Suprapubic skin (tissue), 4 donors: ENCODE data around the gene KCNT1. TPM values are rescaled to one million over a fixed set of nuclear protein-coding genes. Genes with fewer than 3 reads are reported as not detected.

Source experiments
- DNase-seq, 2 donors: peaks; one replicate each; pipeline ENCODE4 v3.0.0-alpha.2; 2019; ENCODE audit warnings: low spot score in 2 of 2
- H3K27ac ChIP-seq: fragments of 200-600 bp; sonication (generic); one replicate; pipeline ENCODE4 v1.5.1; 2019
- H3K27me3 ChIP-seq: fragments of 200-600 bp; sonication (generic); one replicate; pipeline ENCODE4 v1.5.1; 2019
- H3K36me3 ChIP-seq: fragments of 200-600 bp; sonication (generic); one replicate; pipeline ENCODE4 v1.5.1; 2019
- H3K4me1 ChIP-seq: fragments of 200-600 bp; sonication (generic); one replicate; pipeline ENCODE4 v1.5.1; 2019
- H3K4me3 ChIP-seq: fragments of 200-600 bp; sonication (generic); one replicate; pipeline ENCODE4 v1.5.1; 2019; ENCODE audit warnings: mild to moderate bottlenecking
- H3K9me3 ChIP-seq: fragments of 200-600 bp; sonication (generic); one replicate; pipeline ENCODE4 v1.5.1; 2019
- EP300 ChIP-seq: sonication (generic); formaldehyde crosslinking; IDR thresholded peaks from one replicate; pipeline ENCODE4 v1.6.1; 2017; ENCODE audit warnings: antibody characterized with exemption
- POLR2A ChIP-seq, 2 donors: fragments of 450-650 bp; IDR thresholded peaks; one replicate each; pipeline ENCODE4 v1.6.1; 2017; ENCODE audit warnings: antibody characterized with exemption in 2 of 2, mild to moderate bottlenecking in 2 of 2, moderate library complexity in 2 of 2
- POLR2AphosphoS5 ChIP-seq, 3 donors: sonication (generic); formaldehyde crosslinking; IDR thresholded peaks; one replicate each; pipeline ENCODE4 v1.6.1; 2017; ENCODE audit warnings: antibody characterized with exemption in 3 of 3
- WGBS: methylation state at CpG from one replicate; pipeline ENCODE4 v1.1.5; 2018; 5-methylcytosine and 5-hydroxymethylcytosine counted together
- total RNA-seq, 4 donors: library from RNA; depleted of rRNA; stranded (reverse); fragments of >200 nt; gene quantifications; one replicate each; pipeline ENCODE4 v1.1.0, GENCODE V29; 2016
- TF ChIP-seq, protein P1 (sequence below), 2 donors: fragments of 200-600 bp in 1 of 2; fragments of 450-650 bp in 1 of 2; sonication (generic) in 1 of 2; IDR thresholded peaks; one replicate each; pipeline ENCODE4 v1.5.1; 2016 to 2019; ENCODE audit warnings: antibody characterized with exemption in 2 of 2, mild to moderate bottlenecking in 1 of 2, moderate library complexity in 1 of 2

The KCNT1 gene
- total RNA-seq, 4 donors from 2014 or later, result 0.10 to 0.23 TPM; not detected in 2

DNA sequence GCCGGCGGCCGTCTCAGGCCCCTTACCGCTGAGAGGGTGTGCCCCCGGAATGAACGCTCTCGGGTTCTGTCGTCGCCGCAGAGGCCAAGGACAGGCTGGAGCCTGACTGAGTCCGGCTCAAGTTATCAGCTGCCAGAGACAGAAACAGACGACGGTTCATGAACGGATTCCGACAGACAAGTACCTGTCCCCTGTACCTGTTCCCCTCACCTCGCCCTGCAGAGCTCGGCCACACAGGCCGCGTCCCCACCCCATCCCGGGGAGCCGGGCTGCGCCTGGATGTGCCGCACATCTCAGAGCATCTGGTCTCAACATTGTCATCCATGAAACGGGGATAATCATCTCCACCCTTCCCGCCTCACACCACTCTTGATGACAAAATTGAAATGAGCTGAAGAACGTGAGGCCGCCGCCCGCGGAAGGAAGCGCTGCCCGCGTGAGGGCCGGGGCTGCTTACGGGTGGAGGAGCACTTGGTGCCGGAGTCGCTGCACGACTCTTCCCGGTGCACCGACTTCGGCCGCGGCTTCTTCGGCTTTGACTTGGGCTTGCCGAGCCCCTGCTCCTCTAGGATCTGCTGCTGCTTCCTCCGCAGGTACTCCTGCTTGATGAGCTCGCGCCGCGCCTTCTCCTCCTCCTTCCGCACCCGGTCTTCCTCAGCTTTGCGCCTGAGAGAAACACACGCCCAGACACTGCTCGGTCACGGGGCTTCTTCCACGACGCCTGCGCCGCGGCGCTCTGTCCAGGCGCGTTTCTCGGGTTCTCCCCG is 116.1 kb downstream of the KCNT1 start:
- TF ChIP-seq, protein P1, sequence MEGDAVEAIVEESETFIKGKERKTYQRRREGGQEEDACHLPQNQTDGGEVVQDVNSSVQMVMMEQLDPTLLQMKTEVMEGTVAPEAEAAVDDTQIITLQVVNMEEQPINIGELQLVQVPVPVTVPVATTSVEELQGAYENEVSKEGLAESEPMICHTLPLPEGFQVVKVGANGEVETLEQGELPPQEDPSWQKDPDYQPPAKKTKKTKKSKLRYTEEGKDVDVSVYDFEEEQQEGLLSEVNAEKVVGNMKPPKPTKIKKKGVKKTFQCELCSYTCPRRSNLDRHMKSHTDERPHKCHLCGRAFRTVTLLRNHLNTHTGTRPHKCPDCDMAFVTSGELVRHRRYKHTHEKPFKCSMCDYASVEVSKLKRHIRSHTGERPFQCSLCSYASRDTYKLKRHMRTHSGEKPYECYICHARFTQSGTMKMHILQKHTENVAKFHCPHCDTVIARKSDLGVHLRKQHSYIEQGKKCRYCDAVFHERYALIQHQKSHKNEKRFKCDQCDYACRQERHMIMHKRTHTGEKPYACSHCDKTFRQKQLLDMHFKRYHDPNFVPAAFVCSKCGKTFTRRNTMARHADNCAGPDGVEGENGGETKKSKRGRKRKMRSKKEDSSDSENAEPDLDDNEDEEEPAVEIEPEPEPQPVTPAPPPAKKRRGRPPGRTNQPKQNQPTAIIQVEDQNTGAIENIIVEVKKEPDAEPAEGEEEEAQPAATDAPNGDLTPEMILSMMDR (IDR thresholded peaks at IDR 0.05), result no peak
- TF ChIP-seq POLR2A (IDR thresholded peaks at IDR 0.05) (no peak), EP300 (no peak), POLR2AphosphoS5 (IDR thresholded peaks at IDR 0.05) (no peak)
- WGBS, result 97% methylated on average over 65 of the region's 66 CpGs
- peak in 1 of 2 donors; percentile 56 for DNase-seq
- no peaks in the 10 kb centered on the region for H3K27me3 ChIP-seq
- H3K36me3 ChIP-seq, result peaks cover 96% of the 10 kb centered on the region
- no peak overlapping the region for H3K27ac ChIP-seq
- H3K9me3 ChIP-seq, result no peaks in the 10 kb centered on the region
- H3K4me1 ChIP-seq, result no peaks in the 10 kb centered on the region
- H3K4me3 ChIP-seq, result no peak overlapping the region

DNA sequence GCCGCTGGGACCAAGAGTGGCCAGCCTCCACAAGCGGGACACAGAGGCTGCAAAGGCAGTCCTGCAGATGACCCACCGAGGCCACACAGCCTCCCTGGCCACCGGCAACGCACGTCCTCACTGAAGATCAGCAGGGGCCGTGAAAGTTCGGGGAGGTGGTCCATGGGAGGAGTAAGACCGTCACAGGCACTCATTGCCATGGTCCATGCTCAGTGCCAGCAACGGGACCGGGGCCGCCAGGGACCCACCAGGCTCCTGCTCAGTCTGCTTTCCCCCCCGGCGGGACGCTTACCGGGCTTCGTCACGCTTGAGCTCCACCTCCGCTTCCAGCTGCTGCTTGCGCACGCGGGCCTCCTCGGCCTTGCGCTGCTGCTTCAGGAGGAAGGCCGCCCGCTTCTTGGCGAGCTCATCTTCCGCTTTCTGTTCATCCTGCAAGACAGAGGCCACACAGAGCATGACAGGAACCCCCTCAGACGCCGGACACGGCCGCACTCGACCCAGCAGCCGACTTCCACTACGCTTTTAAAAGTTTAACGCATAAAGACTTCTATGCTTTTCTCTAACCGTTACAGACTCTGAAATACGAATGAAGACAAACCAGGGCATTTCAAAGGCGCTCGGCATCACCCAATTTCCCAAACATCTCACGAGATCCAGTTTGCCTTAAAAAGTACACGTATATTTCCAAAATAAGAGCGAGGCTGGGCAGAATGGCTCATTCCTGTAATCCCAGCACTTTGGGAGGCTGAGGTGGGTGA is 116.9 kb downstream of the KCNT1 start:
- Histone ChIP-seq H3K27ac (no peak overlapping the region), H3K9me3 (no peaks in the 10 kb centered on the region), H3K36me3 (peaks cover 96% of the 10 kb centered on the region), H3K27me3 (no peaks in the 10 kb centered on the region), H3K4me3 (no peak overlapping the region), H3K4me1 (no peaks in the 10 kb centered on the region)
- TF ChIP-seq, protein P1 (IDR thresholded peaks at IDR 0.05), result no peak
- peak; percentile 57 to 60 for DNase-seq
- 94% methylated on average over 37 of the region's 43 CpGs for WGBS

DNA sequence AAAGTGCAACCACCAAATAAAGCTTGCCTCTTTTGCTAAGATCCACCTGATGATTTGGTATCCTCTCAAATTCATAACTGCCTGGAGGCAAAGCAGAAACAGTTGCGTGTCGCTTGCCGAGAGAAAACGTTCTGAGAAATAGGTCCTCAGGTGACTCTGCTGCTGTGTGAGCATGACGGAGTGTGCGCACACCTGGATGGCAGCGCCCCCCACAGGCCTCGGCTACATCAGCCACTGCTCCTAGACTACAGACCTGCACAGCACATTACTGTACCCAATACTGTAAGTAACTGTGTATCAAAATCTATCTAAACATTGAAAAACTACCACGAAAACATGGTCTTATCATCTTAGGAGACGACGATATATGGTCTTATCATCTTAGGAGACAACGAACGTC is 117.9 kb downstream of the KCNT1 start:
- Histone ChIP-seq H3K36me3 (peaks cover 94% of the 10 kb centered on the region), H3K4me1 (no peaks in the 10 kb centered on the region), H3K9me3 (no peaks in the 10 kb centered on the region), H3K27me3 (no peaks in the 10 kb centered on the region), H3K27ac (no peak overlapping the region), H3K4me3 (no peak overlapping the region)
- 91% methylated on average over 13 of the region's 13 CpGs for WGBS
- DNase-seq, result peak; percentile 11 to 35
- TF ChIP-seq, protein P1 (IDR thresholded peaks at IDR 0.05), result no peak
- no peak for TF ChIP-seq POLR2AphosphoS5 (IDR thresholded peaks at IDR 0.05)
- TF ChIP-seq POLR2A (IDR thresholded peaks at IDR 0.05), result no peak
- TF ChIP-seq EP300, result no peak

DNA sequence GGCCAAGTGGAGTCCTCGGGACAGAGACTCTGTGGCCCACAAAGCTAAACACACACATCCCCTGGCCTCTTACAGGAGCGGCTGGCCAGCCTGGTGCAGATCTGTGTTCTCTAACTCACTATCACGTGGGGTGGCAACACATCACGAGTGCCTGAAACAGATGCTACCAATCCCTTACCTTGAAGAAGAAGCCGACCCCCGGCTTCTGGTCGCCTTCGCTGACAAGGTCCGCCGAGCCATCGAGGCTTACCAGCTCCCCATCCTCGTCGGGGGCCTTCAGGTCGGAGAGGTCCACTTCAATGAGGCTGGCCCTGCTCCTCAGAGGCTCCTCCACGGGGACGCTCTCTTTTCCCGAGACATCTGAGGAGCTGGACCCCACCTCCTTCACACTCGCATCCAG is 118.7 kb downstream of the KCNT1 start:
- no peaks in the 10 kb centered on the region for H3K4me1 ChIP-seq
- H3K4me3 ChIP-seq, result no peak overlapping the region
- peak in 1 of 2 donors; percentile 59 for DNase-seq
- TF ChIP-seq, protein P1 (IDR thresholded peaks at IDR 0.05), result no peak
- no peak for TF ChIP-seq EP300
- no peak for TF ChIP-seq POLR2A (IDR thresholded peaks at IDR 0.05)
- TF ChIP-seq POLR2AphosphoS5 (IDR thresholded peaks at IDR 0.05), result no peak
- no peaks in the 10 kb centered on the region for H3K27me3 ChIP-seq
- H3K9me3 ChIP-seq, result no peaks in the 10 kb centered on the region
- H3K27ac ChIP-seq, result no peak overlapping the region
- 96% methylated on average over 13 of the region's 18 CpGs for WGBS
- peaks cover 90% of the 10 kb centered on the region for H3K36me3 ChIP-seq

DNA sequence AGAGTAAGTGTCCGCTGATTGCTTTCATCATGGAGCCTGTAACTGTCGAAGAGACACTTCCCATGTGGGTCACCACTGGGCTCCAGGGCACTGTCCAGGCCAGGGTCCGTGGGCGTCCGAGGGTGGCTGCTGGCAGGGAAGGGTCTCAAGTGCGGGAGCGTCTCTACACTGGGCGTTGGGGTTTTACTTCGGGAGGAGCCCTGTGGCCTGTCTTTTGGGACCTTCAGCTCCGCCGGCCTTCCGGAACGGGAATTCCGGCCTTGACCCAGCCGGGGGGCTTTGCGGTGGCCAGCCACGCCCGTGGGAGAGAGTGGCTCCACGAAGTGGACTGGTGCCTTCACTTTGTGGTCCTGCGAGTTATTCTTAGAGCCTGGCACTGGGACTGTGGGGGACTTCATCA is 119.1 kb downstream of the KCNT1 start:
- no peak overlapping the region for H3K4me3 ChIP-seq
- H3K36me3 ChIP-seq, result peaks cover 88% of the 10 kb centered on the region
- H3K9me3 ChIP-seq, result no peaks in the 10 kb centered on the region
- H3K4me1 ChIP-seq, result no peaks in the 10 kb centered on the region
- H3K27ac ChIP-seq, result no peak overlapping the region
- peak in 1 of 2 donors; percentile 35 for DNase-seq
- whole genome bisulfite sequencing, result 98% methylated on average over 16 of the region's 20 CpGs
- H3K27me3 ChIP-seq, result no peaks in the 10 kb centered on the region
- TF ChIP-seq POLR2A (IDR thresholded peaks at IDR 0.05), result no peak
- TF ChIP-seq, protein P1 (IDR thresholded peaks at IDR 0.05), result no peak
- no peak for TF ChIP-seq POLR2AphosphoS5 (IDR thresholded peaks at IDR 0.05)
- no peak for TF ChIP-seq EP300
